Choroid plexus epithelial cell (primary cell): Measurements from ENCODE around the gene SPATA3.

ENCODE experiments used
- DNase-seq: peaks from one replicate; pipeline ENCODE4 v3.0.0-alpha.2; 2010; ENCODE audit warnings: low read depth
- H3K4me3 ChIP-seq: 2 replicates; pipeline ENCODE4 v1.5.1; 2011; ENCODE audit warnings: low read depth, mild to moderate bottlenecking, control low read depth, low read length, moderate library complexity
- CTCF ChIP-seq: conservative IDR thresholded peaks from 2 replicates; pipeline ENCODE4 v1.5.1; 2011; ENCODE audit warnings: low read depth, mild to moderate bottlenecking, control low read depth, inconsistent platforms, low read length, moderate library complexity

Gene SPATA3

GRCh38 chr2:231033147-231034132 lies 37.5 kb downstream of the SPATA3 start:
- no peak overlapping the region for H3K4me3 ChIP-seq
- no peak for TF ChIP-seq CTCF
- no peak for DNase-seq

GRCh38 chr2:231034291-231034882 lies 38.5 kb downstream of the SPATA3 start:
- H3K4me3 ChIP-seq = no peak overlapping the region
- no peak for TF ChIP-seq CTCF
- DNase-seq = no peak

- H3K4me3 ChIP-seq = no peak overlapping the region
- TF ChIP-seq CTCF = no peak
- no peak for DNase-seq
These were observed 40.2 kb downstream of the SPATA3 start for GRCh38 chr2:231036131-231036530.

GRCh38 chr2:231036578-231037106 lies 40.7 kb downstream of the SPATA3 start:
- DNase-seq = no peak
- no peak for TF ChIP-seq CTCF

GRCh38 chr2:231037202-231037730 lies 41.3 kb downstream of the SPATA3 start, which contains the start of gene C2orf72:
Gene C2orf72, plus strand, starts transcription at chr2:231037523. Its CDS starts 43 bp downstream, at chr2:231037566.
- no peak for DNase-seq
- TF ChIP-seq CTCF = no peak
- H3K4me3 ChIP-seq = no peak within 1 kb of the TSS

More at GRCh38 chr2:231036578-231037106, 40.7 kb downstream of the SPATA3 start:
- no peak overlapping the region for H3K4me3 ChIP-seq

- no peak overlapping the region for H3K4me3 ChIP-seq
- DNase-seq = no peak
- TF ChIP-seq CTCF = no peak
These were observed 42.0 kb downstream of the SPATA3 start for GRCh38 chr2:231037731-231038482.
